Left ventricle myocardium inferior (tissue), 1 donor: Measurements from ENCODE around the gene TIMM50. TPM values are rescaled to one million over a fixed set of nuclear protein-coding genes. Genes with fewer than 3 reads are reported as not detected.

Experiments used
- DNase-seq: peaks from one replicate; pipeline ENCODE4 v3.0.0-alpha.2; 2020
- H3K27ac ChIP-seq: fragments of 200-600 bp; replicated peaks from 2 replicates; pipeline ENCODE4 v1.8.0; 2021
- H3K27me3 ChIP-seq: fragments of 200-600 bp; 2 replicates; pipeline ENCODE4 v1.8.0; 2021; ENCODE audit warnings: low read depth
- H3K36me3 ChIP-seq: fragments of 200-600 bp; 2 replicates; pipeline ENCODE4 v1.8.0; 2021
- H3K4me1 ChIP-seq: fragments of 200-600 bp; 2 replicates; pipeline ENCODE4 v1.8.0; 2021
- H3K4me3 ChIP-seq: fragments of 200-600 bp; 2 replicates; pipeline ENCODE4 v1.8.0; 2021; ENCODE audit warnings: mild to moderate bottlenecking, moderate library complexity
- H3K9me3 ChIP-seq: fragments of 200-600 bp; replicated peaks from 2 replicates; pipeline ENCODE4 v1.8.0; 2021
- intact Hi-C: fragments of 100-400 bp; cut with micrococcal nuclease; formaldehyde crosslinking; loops from one replicate; pipeline ENCODE4 v1.11.0; 2022
- total RNA-seq: library from RNA; stranded (reverse); fragmentation: NEBNext Ultra II Directional; extraction: Animal tissue kit (Norgen Biotek cat#: 25700); gene quantifications from one replicate; pipeline ENCODE4 v1.2.1, GENCODE V29; 2021
- TF ChIP-seq, protein P1 (sequence below): fragments of 200-600 bp; IDR thresholded peaks from 2 replicates; pipeline ENCODE4 v1.8.0; 2021; ENCODE audit warnings: antibody characterized with exemption, mild to moderate bottlenecking, borderline replicate concordance
- donor health status: DM: no; HTN: yes; CAD: no; lungs with severe emphysema.

The TIMM50 gene
- total RNA-seq, 1 donor from 2014 or later, result 73.8 TPM

DNA sequence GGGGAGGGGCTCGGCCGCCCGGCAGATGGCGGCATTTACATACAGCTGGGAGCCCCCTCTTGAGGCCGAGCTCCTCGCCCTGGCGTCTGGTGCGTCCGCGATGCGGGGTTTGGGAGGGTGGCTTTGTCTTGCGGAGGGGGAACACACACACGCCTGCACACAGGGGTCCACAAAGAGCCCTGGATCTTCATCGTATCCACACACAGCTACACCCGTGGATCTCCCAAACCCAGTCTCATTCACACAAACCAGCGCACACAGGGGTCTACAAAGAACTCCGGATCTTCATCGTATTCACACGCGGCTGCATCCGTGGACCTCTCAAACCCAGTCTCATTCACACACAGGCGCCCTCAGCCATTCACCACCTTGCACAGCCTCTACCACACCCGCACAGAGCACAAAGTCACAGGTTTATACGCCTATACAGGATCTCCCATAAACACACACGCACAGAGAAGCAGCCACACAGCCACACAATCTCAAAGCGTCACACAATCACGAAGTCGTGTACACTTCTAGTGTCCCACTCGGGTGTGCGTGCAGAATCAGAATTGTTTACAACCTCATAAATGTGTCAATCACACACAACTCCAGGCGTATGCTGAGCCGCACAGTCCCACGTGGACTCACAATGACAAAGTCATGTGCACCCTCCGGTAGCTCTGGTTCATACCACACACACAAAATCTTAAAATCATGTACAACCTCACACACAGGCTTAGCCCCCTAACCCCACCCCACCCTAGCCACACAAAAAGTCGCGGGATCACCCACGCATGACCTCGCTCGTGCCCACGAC, 17.6 kb downstream of the TIMM50 start:
- H3K27me3 ChIP-seq, result peaks cover 81% of the 10 kb centered on the region
- no peak for DNase-seq
- H3K36me3 ChIP-seq, result no peaks in the 10 kb centered on the region
- peak overlapping the region; percentile 40 for H3K4me3 ChIP-seq
- H3K9me3 ChIP-seq, result no peaks in the 10 kb centered on the region
- H3K27ac ChIP-seq, result no peak overlapping the region
- intact Hi-C loops, result no loop called here
- TF ChIP-seq, protein P1, sequence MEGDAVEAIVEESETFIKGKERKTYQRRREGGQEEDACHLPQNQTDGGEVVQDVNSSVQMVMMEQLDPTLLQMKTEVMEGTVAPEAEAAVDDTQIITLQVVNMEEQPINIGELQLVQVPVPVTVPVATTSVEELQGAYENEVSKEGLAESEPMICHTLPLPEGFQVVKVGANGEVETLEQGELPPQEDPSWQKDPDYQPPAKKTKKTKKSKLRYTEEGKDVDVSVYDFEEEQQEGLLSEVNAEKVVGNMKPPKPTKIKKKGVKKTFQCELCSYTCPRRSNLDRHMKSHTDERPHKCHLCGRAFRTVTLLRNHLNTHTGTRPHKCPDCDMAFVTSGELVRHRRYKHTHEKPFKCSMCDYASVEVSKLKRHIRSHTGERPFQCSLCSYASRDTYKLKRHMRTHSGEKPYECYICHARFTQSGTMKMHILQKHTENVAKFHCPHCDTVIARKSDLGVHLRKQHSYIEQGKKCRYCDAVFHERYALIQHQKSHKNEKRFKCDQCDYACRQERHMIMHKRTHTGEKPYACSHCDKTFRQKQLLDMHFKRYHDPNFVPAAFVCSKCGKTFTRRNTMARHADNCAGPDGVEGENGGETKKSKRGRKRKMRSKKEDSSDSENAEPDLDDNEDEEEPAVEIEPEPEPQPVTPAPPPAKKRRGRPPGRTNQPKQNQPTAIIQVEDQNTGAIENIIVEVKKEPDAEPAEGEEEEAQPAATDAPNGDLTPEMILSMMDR, result peak; percentile 41
- peaks cover 19% of the 10 kb centered on the region for H3K4me1 ChIP-seq

DNA sequence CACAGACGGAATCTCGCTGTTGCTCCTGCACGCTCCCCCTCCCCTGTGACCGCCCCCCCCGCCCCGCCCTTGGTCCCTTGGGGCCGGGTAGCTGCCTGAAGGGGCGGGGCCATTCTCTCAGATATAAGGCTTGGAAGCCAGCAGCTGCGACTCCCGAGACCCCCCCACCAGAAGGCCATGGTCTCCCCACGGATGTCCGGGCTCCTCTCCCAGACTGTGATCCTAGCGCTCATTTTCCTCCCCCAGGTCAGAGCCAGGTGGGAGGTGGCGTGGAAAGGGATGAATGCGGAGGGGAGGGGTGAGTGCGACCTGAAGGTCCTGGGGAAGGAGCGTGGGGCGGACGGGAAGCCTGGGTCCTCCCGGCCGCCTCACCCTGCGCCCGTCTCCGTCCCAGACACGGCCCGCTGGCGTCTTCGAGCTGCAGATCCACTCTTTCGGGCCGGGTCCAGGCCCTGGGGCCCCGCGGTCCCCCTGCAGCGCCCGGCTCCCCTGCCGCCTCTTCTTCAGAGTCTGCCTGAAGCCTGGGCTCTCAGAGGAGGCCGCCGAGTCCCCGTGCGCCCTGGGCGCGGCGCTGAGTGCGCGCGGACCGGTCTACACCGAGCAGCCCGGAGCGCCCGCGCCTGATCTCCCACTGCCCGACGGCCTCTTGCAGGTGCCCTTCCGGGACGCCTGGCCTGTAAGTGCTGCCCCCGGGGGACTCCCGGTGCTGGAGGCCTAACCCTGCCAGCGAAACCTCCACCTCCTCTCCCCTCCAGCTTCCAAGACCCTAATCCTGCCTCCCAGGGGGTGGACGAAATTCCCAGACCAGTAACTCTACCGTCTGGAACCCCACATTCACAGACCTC, 18.4 kb downstream of the TIMM50 start, which contains the start of gene DLL3:
Gene DLL3 (plus strand): TSS at position 150 of the 845 bp plus-strand sequence. CDS start 28 bp downstream, at position 178.
- peaks cover 19% of the 10 kb centered on the region for H3K4me1 ChIP-seq
- H3K27ac ChIP-seq, result no peak within 1 kb of the TSS
- peak within 1 kb of the TSS; percentile 40 for H3K4me3 ChIP-seq
- H3K36me3 ChIP-seq, result no peaks in the 10 kb centered on the region
- TF ChIP-seq, protein P1, result no peak
- no peaks in the 10 kb centered on the region for H3K9me3 ChIP-seq
- H3K27me3 ChIP-seq, result peaks cover 89% of the 10 kb centered on the region
- no peak for DNase-seq
- intact Hi-C loops, result no loop called here

DNA sequence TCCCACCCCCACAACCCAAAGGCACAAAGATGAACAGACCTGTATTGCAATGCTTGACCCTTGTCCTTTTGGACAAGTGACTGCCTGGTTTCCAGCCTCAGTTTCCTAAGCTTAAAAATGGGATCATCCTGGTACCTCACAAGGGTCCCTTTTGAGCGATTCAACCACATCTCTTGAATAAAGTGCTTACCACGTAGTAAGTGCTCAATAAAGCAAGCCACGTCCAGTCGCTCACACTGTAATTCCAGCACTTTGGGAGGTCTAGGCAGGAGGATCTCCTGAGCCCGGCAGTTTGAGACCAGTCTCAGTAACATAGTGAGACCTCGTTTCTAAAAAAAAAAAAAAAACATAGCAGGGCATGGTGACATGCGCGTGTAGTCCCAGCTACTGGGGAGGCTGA, 19.3 kb downstream of the TIMM50 start:
- TF ChIP-seq, protein P1, result no peak
- Histone ChIP-seq H3K9me3 (no peaks in the 10 kb centered on the region), H3K36me3 (no peaks in the 10 kb centered on the region), H3K4me1 (peaks cover 19% of the 10 kb centered on the region), H3K27me3 (peaks cover 98% of the 10 kb centered on the region), H3K4me3 (no peak overlapping the region), H3K27ac (no peak overlapping the region)
- DNase-seq, result no peak
- intact Hi-C loops, result no loop called here

DNA sequence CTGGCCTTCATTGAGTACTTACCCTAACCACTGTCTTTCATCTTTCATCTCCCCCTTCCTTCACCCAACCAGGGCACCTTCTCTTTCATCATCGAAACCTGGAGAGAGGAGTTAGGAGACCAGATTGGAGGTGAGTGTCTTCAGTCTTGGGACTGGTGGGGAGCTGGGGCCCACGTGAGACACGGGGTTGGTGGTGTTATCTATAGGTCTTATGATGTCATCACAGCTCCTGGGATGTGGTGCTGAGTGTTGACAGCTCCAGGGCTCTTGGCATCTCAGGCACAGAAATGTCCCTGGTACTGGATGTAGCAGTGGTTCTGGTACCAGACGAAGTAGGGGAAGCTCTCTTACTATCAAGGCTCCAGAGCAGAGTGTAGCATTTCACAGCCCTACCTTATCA, 19.9 kb downstream of the TIMM50 start:
- Histone ChIP-seq H3K4me1 (peaks cover 19% of the 10 kb centered on the region), H3K4me3 (no peak overlapping the region), H3K36me3 (no peaks in the 10 kb centered on the region), H3K27ac (no peak overlapping the region), H3K27me3 (peaks cover 100% of the 10 kb centered on the region), H3K9me3 (no peaks in the 10 kb centered on the region)
- intact Hi-C loops, result no loop called here
- no peak for DNase-seq
- TF ChIP-seq, protein P1, result no peak

DNA sequence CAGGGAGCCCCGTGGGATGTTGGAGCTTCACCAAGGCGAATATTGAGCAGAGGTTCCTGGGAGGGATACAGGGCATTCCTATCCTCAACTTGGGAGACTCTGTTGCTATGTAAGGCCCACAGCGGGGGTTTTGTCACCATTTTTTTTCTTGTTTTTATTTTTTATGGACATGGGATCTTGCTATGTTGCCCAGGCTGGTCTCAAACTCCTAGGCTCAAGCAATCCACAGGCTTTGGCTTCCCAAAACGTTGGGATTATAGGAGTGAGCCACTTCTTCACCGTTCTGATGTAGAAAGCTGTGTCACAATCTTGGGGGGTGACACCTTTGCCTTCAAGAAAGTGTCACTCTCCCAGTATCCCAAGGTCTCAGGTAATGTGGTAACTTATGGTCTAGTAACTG, 20.7 kb downstream of the TIMM50 start:
- peaks cover 100% of the 10 kb centered on the region for H3K27me3 ChIP-seq
- no peak overlapping the region for H3K4me3 ChIP-seq
- intact Hi-C loops, result no loop called here
- peaks cover 19% of the 10 kb centered on the region for H3K4me1 ChIP-seq
- H3K36me3 ChIP-seq, result no peaks in the 10 kb centered on the region
- no peaks in the 10 kb centered on the region for H3K9me3 ChIP-seq
- TF ChIP-seq, protein P1, result no peak
- DNase-seq, result no peak
- no peak overlapping the region for H3K27ac ChIP-seq
